DMS 273 (cell line): ENCODE data around the gene CAB39L.
A peak's percentile ranks its signal among the peaks of the same experiment; 100 is the strongest.

Source experiments
- DNase-seq: peaks from one replicate; lab custom pipeline; 2025; ENCODE audit not compliant: unreplicated experiment; lab: John Stamatoyannopoulos, UW

Gene CAB39L

GRCh38 chr13:49443704-49444523, at the start of gene CAB39L, which contains the start of gene SETDB2:
Gene CAB39L, minus strand, starts transcription at chr13:49444064. Its CDS starts 61,154 bp downstream, at chr13:49382910.
Gene SETDB2, plus strand, starts transcription at chr13:49444274. Its CDS starts 7,620 bp downstream, at chr13:49451894.
- DNase-seq: peak; percentile 98

- DNase-seq: no peak
Measured at GRCh38 chr13:49488563-49488962, 44.7 kb upstream of the CAB39L start.

GRCh38 chr13:49481788-49482187, 37.9 kb upstream of the CAB39L start:
- no peak for DNase-seq

GRCh38 chr13:49476529-49476928, 32.7 kb upstream of the CAB39L start:
- no peak for DNase-seq

- DNase-seq: no peak
Measured at GRCh38 chr13:49472186-49472585, 28.3 kb upstream of the CAB39L start.

- no peak for DNase-seq
Measured at GRCh38 chr13:49466292-49466838, 22.5 kb upstream of the CAB39L start.

- DNase-seq: no peak
Measured at GRCh38 chr13:49464621-49465325, 20.9 kb upstream of the CAB39L start.

- no peak for DNase-seq
Measured at GRCh38 chr13:49464085-49464484, 20.2 kb upstream of the CAB39L start.

- no peak for DNase-seq
Measured at GRCh38 chr13:49459580-49459979, 15.7 kb upstream of the CAB39L start.

GRCh38 chr13:49457221-49457620, 13.4 kb upstream of the CAB39L start:
- no peak for DNase-seq

- no peak for DNase-seq
Measured at GRCh38 chr13:49456156-49456555, 12.3 kb upstream of the CAB39L start.

GRCh38 chr13:49455007-49455398, 11.1 kb upstream of the CAB39L start:
- no peak for DNase-seq

GRCh38 chr13:49454388-49455006, 10.6 kb upstream of the CAB39L start:
- no peak for DNase-seq

GRCh38 chr13:49453465-49453864, 9.6 kb upstream of the CAB39L start:
- DNase-seq: no peak

GRCh38 chr13:49452725-49453457, 9.0 kb upstream of the CAB39L start:
- DNase-seq: no peak

- DNase-seq: peak; percentile 2
Measured at GRCh38 chr13:49450105-49450819, 6.4 kb upstream of the CAB39L start.

GRCh38 chr13:49448753-49449152, 4.9 kb upstream of the CAB39L start:
- DNase-seq: no peak

GRCh38 chr13:49446473-49446872, 2.6 kb upstream of the CAB39L start:
- DNase-seq: no peak

GRCh38 chr13:49444524-49445395, 896 bp upstream of the CAB39L start:
- DNase-seq: peak; percentile 60
